K562 (cell line): ENCODE data around the gene LYRM1. TPM values are rescaled to one million over a fixed set of nuclear protein-coding genes. Genes with fewer than 3 reads are reported as not detected.

Source experiments
- E2F3 ChIP-seq: fragments of 250-450 bp; sonication (Bioruptor Pico); IDR thresholded peaks from 2 replicates; pipeline ENCODE4 v1.4.0; 2020; ENCODE audit warnings: mild to moderate bottlenecking
- ELF4 ChIP-seq: fragments of 450-650 bp; formaldehyde crosslinking; IDR thresholded peaks from 2 replicates; pipeline ENCODE4 v1.4.0; 2022; ENCODE audit warnings: missing genetic modification characterization
- ESRRA ChIP-seq: fragments of 450-650 bp; IDR thresholded peaks from 2 replicates; pipeline ENCODE4 v1.6.1; 2014; ENCODE audit warnings: low read depth, mild to moderate bottlenecking, moderate library complexity, borderline replicate concordance
- FOXK2 ChIP-seq, 2 experiments: fragments of 450-650 bp; IDR thresholded peaks in 1 of 2; conservative IDR thresholded peaks in 1 of 2; 2 replicates each; pipeline ENCODE4 v1.6.1; 2016; ENCODE audit warnings: low read depth in 2 of 2, mild to moderate bottlenecking in 1 of 2
- GATAD2B ChIP-seq: fragments of 450-650 bp; IDR thresholded peaks from 2 replicates; pipeline ENCODE4 v1.6.1; 2017; ENCODE audit warnings: mild to moderate bottlenecking, borderline replicate concordance
- HNRNPK ChIP-seq: fragments of 200-400 bp; formaldehyde crosslinking; IDR thresholded peaks from one replicate; pipeline ENCODE4 v1.6.1; 2018; ENCODE audit warnings: mild to moderate bottlenecking, low read depth, low read length; ENCODE audit not compliant: poor library complexity, severe bottlenecking
- MAZ ChIP-seq, 2 experiments: fragments of 450-650 bp in 1 of 2; sonication (generic) in 1 of 2; formaldehyde crosslinking; IDR thresholded peaks in 1 of 2; conservative IDR thresholded peaks in 1 of 2; 2 replicates each; pipeline versions ENCODE4 v1.4.0 to v1.5.0; 2020; ENCODE audit warnings: mild to moderate bottlenecking in 1 of 2, missing genetic modification reagents in 1 of 2
- NR1H2 ChIP-seq: sonication (generic); formaldehyde crosslinking; IDR thresholded peaks from 2 replicates; pipeline ENCODE4 v1.4.0; 2020; ENCODE audit warnings: mild to moderate bottlenecking, missing genetic modification reagents
- PHB2 ChIP-seq: fragments of 450-650 bp; IDR thresholded peaks from 2 replicates; pipeline ENCODE4 v1.6.1; 2017; ENCODE audit warnings: low read depth
- PML ChIP-seq: IDR thresholded peaks from 2 replicates; pipeline ENCODE4 v1.6.1; 2012; ENCODE audit warnings: low read length, inconsistent platforms
- RFX7 ChIP-seq: fragments of 250-450 bp; sonication (Bioruptor Pico); IDR thresholded peaks from 2 replicates; pipeline ENCODE4 v1.5.1; 2021; ENCODE audit warnings: mild to moderate bottlenecking
- SMC3 ChIP-seq: conservative IDR thresholded peaks from 2 replicates; pipeline ENCODE4 v1.6.1; 2011; ENCODE audit warnings: low read depth, low read length, improper control_type of control experiment; ENCODE audit not compliant: insufficient read depth
- TEAD4 ChIP-seq, 2 experiments: sonication (generic) in 1 of 2; formaldehyde crosslinking in 1 of 2; IDR thresholded peaks; 2 replicates each; pipeline versions ENCODE4 v1.6.1 to v1.8.0; 2012 to 2022; ENCODE audit warnings: borderline replicate concordance in 1 of 2, inconsistent platforms in 1 of 2, low read length in 1 of 2, mild to moderate bottlenecking in 1 of 2, missing genetic modification reagents in 1 of 2
- ZNF263 ChIP-seq: sonication (generic); formaldehyde crosslinking; IDR thresholded peaks from 2 replicates; pipeline ENCODE4 v1.8.0; 2022; ENCODE audit warnings: mild to moderate bottlenecking, missing genetic modification reagents, borderline replicate concordance
- ZNF316 ChIP-seq: fragments of 450-650 bp; IDR thresholded peaks from 2 replicates; pipeline ENCODE4 v1.6.1; 2016
- ZNF766 ChIP-seq: fragments of 200-800 bp; sonication (Bioruptor generic); conservative IDR thresholded peaks from 2 replicates; pipeline ENCODE4 v1.6.1; 2016; ENCODE audit warnings: missing genetic modification characterization, missing compliant biosample characterization
- ZNF778 ChIP-seq: fragments of 450-650 bp; formaldehyde crosslinking; IDR thresholded peaks from 2 replicates; pipeline ENCODE4 v1.4.0; 2020; ENCODE audit warnings: mild to moderate bottlenecking, moderate library complexity
- polyA plus RNA-seq, 8 experiments: library from polyadenylated mRNA; depleted of rRNA in 4 of 8; stranded (reverse) in 5 of 8; unstranded in 3 of 8; fragments of >200 nt; fragmentation: Nextera tagmentation in 2 of 8; fragmentation: Illumina TruSeq in 1 of 8; extraction: Ambion mirVana in 2 of 8; extraction: Trizol in 1 of 8; gene quantifications; 2 replicates each; pipeline versions ENCODE4 v1.2.1 to v1.2.3, GENCODE V29; 2011 to 2014; ENCODE audit warnings: inconsistent platforms in 1 of 8, missing spikeins in 1 of 8
- total RNA-seq, 7 experiments: library from RNA; depleted of rRNA in 6 of 7; stranded (reverse); fragments of >200 nt in 6 of 7; fragmentation: Illumina TruSeq in 2 of 7; extraction: Trizol in 2 of 7; gene quantifications; 2 replicates each; pipeline versions ENCODE4 v1.2.1 to v1.2.3, GENCODE V29; 2011 to 2021; ENCODE audit warnings: low replicate concordance in 1 of 7
- TF ChIP-seq, protein P1 (sequence below): sonication (generic); formaldehyde crosslinking; IDR thresholded peaks from 2 replicates; pipeline ENCODE4 v1.4.0; 2020; ENCODE audit warnings: mild to moderate bottlenecking, missing genetic modification reagents
- TF ChIP-seq, protein P2 (sequence below): fragments of 150-350 bp; conservative IDR thresholded peaks from 2 replicates; pipeline ENCODE4 v1.6.1; 2014; ENCODE audit warnings: low read length
- TF ChIP-seq, protein P3 (sequence below): sonication (generic); formaldehyde crosslinking; IDR thresholded peaks from 2 replicates; pipeline ENCODE4 v1.8.1; 2022; ENCODE audit warnings: missing genetic modification reagents

The LYRM1 gene
- total and polyA plus RNA-seq, 9 of the 15 experiments (the other 6 are each of a cell fraction or from before 2014, with no cell fraction given), result 17.5 to 44.1 (median 32.7) TPM

- TF ChIP-seq PHB2, result no peak
- no peak for TF ChIP-seq ZNF778 (CRISPR knock-in tag)
- no peak for TF ChIP-seq ELF4 (CRISPR knock-in tag)
- TF ChIP-seq SMC3, result no peak
- TF ChIP-seq HNRNPK, result no peak
- no peak for TF ChIP-seq E2F3 (CRISPR knock-in tag)
- TF ChIP-seq FOXK2 (conservative IDR thresholded peaks at IDR 0.05 in 1 of 2, IDR thresholded peaks at IDR 0.05 in 1 of 2; ENCODE audit: low read depth in 2 of 2), result 0 out of 4 replicates have a peak, but pooled peaks of 1 of the 2 experiments have one; percentile 48
- TF ChIP-seq TEAD4 (IDR thresholded peaks at IDR 0.05; ENCODE audit: low read length), result peak; percentile 60; the same call in 1 of the 2 replicates
- no peak for TF ChIP-seq TEAD4 (CRISPR knock-in tag; IDR thresholded peaks at IDR 0.05; ENCODE audit: borderline replicate concordance)
- peak; percentile 83 for TF ChIP-seq ESRRA
- TF ChIP-seq MAZ (CRISPR knock-in tag; conservative IDR thresholded peaks at IDR 0.05 in 1 of 2, IDR thresholded peaks at IDR 0.05 in 1 of 2), result peak; percentile 8 to 56; a peak in 2 of 4 replicates
- TF ChIP-seq ZNF766 (CRISPR knock-in tag), result peak; percentile 30; the same call in 1 of the 2 replicates
- TF ChIP-seq, protein P1, sequence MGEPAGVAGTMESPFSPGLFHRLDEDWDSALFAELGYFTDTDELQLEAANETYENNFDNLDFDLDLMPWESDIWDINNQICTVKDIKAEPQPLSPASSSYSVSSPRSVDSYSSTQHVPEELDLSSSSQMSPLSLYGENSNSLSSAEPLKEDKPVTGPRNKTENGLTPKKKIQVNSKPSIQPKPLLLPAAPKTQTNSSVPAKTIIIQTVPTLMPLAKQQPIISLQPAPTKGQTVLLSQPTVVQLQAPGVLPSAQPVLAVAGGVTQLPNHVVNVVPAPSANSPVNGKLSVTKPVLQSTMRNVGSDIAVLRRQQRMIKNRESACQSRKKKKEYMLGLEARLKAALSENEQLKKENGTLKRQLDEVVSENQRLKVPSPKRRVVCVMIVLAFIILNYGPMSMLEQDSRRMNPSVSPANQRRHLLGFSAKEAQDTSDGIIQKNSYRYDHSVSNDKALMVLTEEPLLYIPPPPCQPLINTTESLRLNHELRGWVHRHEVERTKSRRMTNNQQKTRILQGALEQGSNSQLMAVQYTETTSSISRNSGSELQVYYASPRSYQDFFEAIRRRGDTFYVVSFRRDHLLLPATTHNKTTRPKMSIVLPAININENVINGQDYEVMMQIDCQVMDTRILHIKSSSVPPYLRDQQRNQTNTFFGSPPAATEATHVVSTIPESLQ (CRISPR knock-in tag), result peak; percentile 42; the same call in 1 of the 2 replicates
- TF ChIP-seq, protein P2, sequence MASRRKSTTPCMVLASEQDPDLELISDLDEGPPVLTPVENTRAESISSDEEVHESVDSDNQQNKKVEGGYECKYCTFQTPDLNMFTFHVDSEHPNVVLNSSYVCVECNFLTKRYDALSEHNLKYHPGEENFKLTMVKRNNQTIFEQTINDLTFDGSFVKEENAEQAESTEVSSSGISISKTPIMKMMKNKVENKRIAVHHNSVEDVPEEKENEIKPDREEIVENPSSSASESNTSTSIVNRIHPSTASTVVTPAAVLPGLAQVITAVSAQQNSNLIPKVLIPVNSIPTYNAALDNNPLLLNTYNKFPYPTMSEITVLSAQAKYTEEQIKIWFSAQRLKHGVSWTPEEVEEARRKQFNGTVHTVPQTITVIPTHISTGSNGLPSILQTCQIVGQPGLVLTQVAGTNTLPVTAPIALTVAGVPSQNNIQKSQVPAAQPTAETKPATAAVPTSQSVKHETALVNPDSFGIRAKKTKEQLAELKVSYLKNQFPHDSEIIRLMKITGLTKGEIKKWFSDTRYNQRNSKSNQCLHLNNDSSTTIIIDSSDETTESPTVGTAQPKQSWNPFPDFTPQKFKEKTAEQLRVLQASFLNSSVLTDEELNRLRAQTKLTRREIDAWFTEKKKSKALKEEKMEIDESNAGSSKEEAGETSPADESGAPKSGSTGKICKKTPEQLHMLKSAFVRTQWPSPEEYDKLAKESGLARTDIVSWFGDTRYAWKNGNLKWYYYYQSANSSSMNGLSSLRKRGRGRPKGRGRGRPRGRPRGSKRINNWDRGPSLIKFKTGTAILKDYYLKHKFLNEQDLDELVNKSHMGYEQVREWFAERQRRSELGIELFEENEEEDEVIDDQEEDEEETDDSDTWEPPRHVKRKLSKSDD, result no peak
- no peak for TF ChIP-seq ZNF263 (CRISPR knock-in tag)
- no peak for TF ChIP-seq ZNF316
- TF ChIP-seq RFX7 (CRISPR knock-in tag), result no peak
- no peak for TF ChIP-seq NR1H2 (CRISPR knock-in tag)
- TF ChIP-seq GATAD2B, result no peak
- TF ChIP-seq PML, result no peak
- TF ChIP-seq, protein P3, sequence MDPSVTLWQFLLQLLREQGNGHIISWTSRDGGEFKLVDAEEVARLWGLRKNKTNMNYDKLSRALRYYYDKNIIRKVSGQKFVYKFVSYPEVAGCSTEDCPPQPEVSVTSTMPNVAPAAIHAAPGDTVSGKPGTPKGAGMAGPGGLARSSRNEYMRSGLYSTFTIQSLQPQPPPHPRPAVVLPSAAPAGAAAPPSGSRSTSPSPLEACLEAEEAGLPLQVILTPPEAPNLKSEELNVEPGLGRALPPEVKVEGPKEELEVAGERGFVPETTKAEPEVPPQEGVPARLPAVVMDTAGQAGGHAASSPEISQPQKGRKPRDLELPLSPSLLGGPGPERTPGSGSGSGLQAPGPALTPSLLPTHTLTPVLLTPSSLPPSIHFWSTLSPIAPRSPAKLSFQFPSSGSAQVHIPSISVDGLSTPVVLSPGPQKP, result no peak
These were observed 18.1 kb downstream of the LYRM1 start (continued) for GRCh38 chr16:20918486-20919239.
